HepG2 (cell line): Measurements from ENCODE around the gene AK6. TPM values are rescaled to one million over a fixed set of nuclear protein-coding genes. Genes with fewer than 3 reads are reported as not detected.
A peak's percentile ranks its signal among the peaks of the same experiment; 100 is the strongest.

Experiments
- AFF4 ChIP-seq: sonication (generic); formaldehyde crosslinking; IDR thresholded peaks from 2 replicates; pipeline ENCODE4 v1.4.0; 2020; ENCODE audit warnings: missing genetic modification reagents
- ARNTL ChIP-seq: sonication (generic); formaldehyde crosslinking; IDR thresholded peaks from 2 replicates; pipeline ENCODE4 v1.4.0; 2020; ENCODE audit warnings: mild to moderate bottlenecking, missing genetic modification reagents
- BRCA1 ChIP-seq: sonication (generic); formaldehyde crosslinking; IDR thresholded peaks from 2 replicates; pipeline ENCODE4 v1.4.0; 2020; ENCODE audit warnings: missing genetic modification reagents
- CENPX ChIP-seq: sonication (generic); formaldehyde crosslinking; IDR thresholded peaks from 2 replicates; pipeline ENCODE4 v1.9.0; 2021; ENCODE audit warnings: mild to moderate bottlenecking, missing genetic modification reagents, moderate library complexity
- HMG20B ChIP-seq: conservative IDR thresholded peaks from 2 replicates; pipeline ENCODE4 v1.6.1; 2016; ENCODE audit warnings: missing genetic modification reagents, missing compliant biosample characterization
- IRF9 ChIP-seq: sonication (generic); formaldehyde crosslinking; IDR thresholded peaks from 2 replicates; pipeline ENCODE4 v1.8.0; 2022; ENCODE audit warnings: missing genetic modification reagents, mild to moderate bottlenecking, borderline replicate concordance
- KAT2B ChIP-seq: fragments of 150-350 bp; IDR thresholded peaks from 2 replicates; pipeline ENCODE4 v1.6.1; 2014; ENCODE audit warnings: low read depth, low read length, borderline replicate concordance
- MBD4 ChIP-seq: IDR thresholded peaks from 2 replicates; pipeline ENCODE4 v1.6.1; 2012; ENCODE audit warnings: low read length, inconsistent platforms, borderline replicate concordance
- PLSCR1 ChIP-seq: sonication (generic); formaldehyde crosslinking; IDR thresholded peaks from 2 replicates; pipeline ENCODE4 v1.5.0; 2020; ENCODE audit warnings: missing genetic modification reagents, mild to moderate bottlenecking, borderline replicate concordance
- REXO4 ChIP-seq: sonication (generic); formaldehyde crosslinking; IDR thresholded peaks from 2 replicates; pipeline ENCODE4 v1.8.0; 2022; ENCODE audit warnings: missing genetic modification reagents, mild to moderate bottlenecking, borderline replicate concordance
- SMC3 ChIP-seq: IDR thresholded peaks from 2 replicates; pipeline ENCODE4 v1.6.1; 2011; ENCODE audit warnings: low read length, improper control_type of control experiment
- ZNF572 ChIP-seq: sonication (generic); formaldehyde crosslinking; IDR thresholded peaks from 2 replicates; pipeline ENCODE4 v1.5.1; 2020; ENCODE audit warnings: mild to moderate bottlenecking, missing genetic modification reagents
- ZNF629 ChIP-seq: sonication (generic); formaldehyde crosslinking; conservative IDR thresholded peaks from 2 replicates; pipeline ENCODE4 v1.5.0; 2020; ENCODE audit warnings: missing genetic modification reagents
- ZNF740 ChIP-seq: sonication (generic); formaldehyde crosslinking; IDR thresholded peaks from 2 replicates; pipeline ENCODE4 v1.4.0; 2020; ENCODE audit warnings: missing genetic modification reagents
- ZNF781 ChIP-seq: sonication (generic); formaldehyde crosslinking; IDR thresholded peaks from 2 replicates; pipeline ENCODE4 v1.5.1; 2020; ENCODE audit warnings: borderline replicate concordance, mild to moderate bottlenecking, missing genetic modification reagents; ENCODE audit errors: not compliant biosample characterization
- ZNF784 ChIP-seq: sonication (generic); formaldehyde crosslinking; IDR thresholded peaks from 2 replicates; pipeline ENCODE4 v1.5.1; 2020; ENCODE audit warnings: missing genetic modification reagents, mild to moderate bottlenecking, borderline replicate concordance
- ZNF800 ChIP-seq: sonication (generic); formaldehyde crosslinking; IDR thresholded peaks from 2 replicates; pipeline ENCODE4 v1.4.0; 2020; ENCODE audit warnings: missing genetic modification reagents
- ZSCAN30 ChIP-seq: sonication (generic); formaldehyde crosslinking; IDR thresholded peaks from 2 replicates; pipeline ENCODE4 v1.5.0; 2020; ENCODE audit warnings: mild to moderate bottlenecking, missing genetic modification reagents
- ZZZ3 ChIP-seq: sonication (generic); formaldehyde crosslinking; IDR thresholded peaks from 2 replicates; pipeline ENCODE4 v1.4.0; 2020; ENCODE audit warnings: missing genetic modification reagents, mild to moderate bottlenecking, borderline replicate concordance
- polyA plus RNA-seq, 8 experiments: library from polyadenylated mRNA; depleted of rRNA in 3 of 8; stranded (reverse) in 7 of 8; unstranded in 1 of 8; fragments of >200 nt; fragmentation: Illumina TruSeq in 4 of 8; extraction: Trizol in 4 of 8; gene quantifications; 2 replicates each; pipeline versions ENCODE4 v1.2.1 to v1.2.3, GENCODE V29; 2011 to 2016; ENCODE audit warnings: low read depth in 4 of 8, missing spikeins in 1 of 8, mixed read lengths in 1 of 8; ENCODE audit not compliant: insufficient read depth in 1 of 8
- total RNA-seq, 5 experiments: library from RNA; depleted of rRNA; stranded (reverse); fragments of >200 nt; fragmentation: Illumina TruSeq; extraction: Trizol; gene quantifications; 2 replicates each; pipeline ENCODE4 v1.2.3, GENCODE V29; 2016; ENCODE audit warnings: low read depth in 1 of 5

The AK6 gene
- total and polyA plus RNA-seq, 2 of the 13 experiments (the other 11 are each of a cell fraction or from before 2014, with no cell fraction given), result 31.1 to 77.2 TPM

GRCh38 chr5:69369340-69370121, at the start of gene AK6, which contains the start of the genes RAD17 and TAF9 (continued):
- TF ChIP-seq REXO4 (no peak), SMC3 (no peak), ARNTL (CRISPR knock-in tag) (peak; percentile 91), ZNF629 (CRISPR knock-in tag) (0 out of 2 replicates have a peak, but pooled peaks have one; percentile 7), AFF4 (CRISPR knock-in tag) (no peak), ZNF781 (no peak), MBD4 (no peak), HMG20B (CRISPR knock-in tag) (no peak), CENPX (CRISPR knock-in tag) (no peak), ZNF800 (CRISPR knock-in tag) (no peak; the same call in 1 of the 2 replicates), ZNF572 (CRISPR knock-in tag) (no peak), ZZZ3 (CRISPR knock-in tag) (peak; percentile 68; the same call in 1 of the 2 replicates), KAT2B (no peak), ZSCAN30 (CRISPR knock-in tag) (no peak), ZNF740 (CRISPR knock-in tag) (peak; percentile 5), IRF9 (CRISPR knock-in tag) (peak; percentile 97; the same call in 1 of the 2 replicates), ZNF784 (CRISPR knock-in tag) (no peak; the same call in 1 of the 2 replicates), BRCA1 (peak; percentile 42; the same call in 1 of the 2 replicates), PLSCR1 (no peak)
